Stimulated activated CD8-positive, alpha-beta memory T cell treated with anti-CD3 and anti-CD28 coated beads, Interleukin-4, amount 100 ng/mL, for 48 hours (primary cell): Measurements from ENCODE around the gene CIZ1.
"Not testable (repeated sequence)": the region's sequence is repeated elsewhere in the genome, so short reads cannot be mapped to it uniquely, and the experiment has no call there.

Experiments
- DNase-seq: peaks from one replicate; pipeline ENCODE4 v3.0.0-alpha.2; 2020

The CIZ1 gene, protein sequence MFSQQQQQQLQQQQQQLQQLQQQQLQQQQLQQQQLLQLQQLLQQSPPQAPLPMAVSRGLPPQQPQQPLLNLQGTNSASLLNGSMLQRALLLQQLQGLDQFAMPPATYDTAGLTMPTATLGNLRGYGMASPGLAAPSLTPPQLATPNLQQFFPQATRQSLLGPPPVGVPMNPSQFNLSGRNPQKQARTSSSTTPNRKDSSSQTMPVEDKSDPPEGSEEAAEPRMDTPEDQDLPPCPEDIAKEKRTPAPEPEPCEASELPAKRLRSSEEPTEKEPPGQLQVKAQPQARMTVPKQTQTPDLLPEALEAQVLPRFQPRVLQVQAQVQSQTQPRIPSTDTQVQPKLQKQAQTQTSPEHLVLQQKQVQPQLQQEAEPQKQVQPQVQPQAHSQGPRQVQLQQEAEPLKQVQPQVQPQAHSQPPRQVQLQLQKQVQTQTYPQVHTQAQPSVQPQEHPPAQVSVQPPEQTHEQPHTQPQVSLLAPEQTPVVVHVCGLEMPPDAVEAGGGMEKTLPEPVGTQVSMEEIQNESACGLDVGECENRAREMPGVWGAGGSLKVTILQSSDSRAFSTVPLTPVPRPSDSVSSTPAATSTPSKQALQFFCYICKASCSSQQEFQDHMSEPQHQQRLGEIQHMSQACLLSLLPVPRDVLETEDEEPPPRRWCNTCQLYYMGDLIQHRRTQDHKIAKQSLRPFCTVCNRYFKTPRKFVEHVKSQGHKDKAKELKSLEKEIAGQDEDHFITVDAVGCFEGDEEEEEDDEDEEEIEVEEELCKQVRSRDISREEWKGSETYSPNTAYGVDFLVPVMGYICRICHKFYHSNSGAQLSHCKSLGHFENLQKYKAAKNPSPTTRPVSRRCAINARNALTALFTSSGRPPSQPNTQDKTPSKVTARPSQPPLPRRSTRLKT

DNA sequence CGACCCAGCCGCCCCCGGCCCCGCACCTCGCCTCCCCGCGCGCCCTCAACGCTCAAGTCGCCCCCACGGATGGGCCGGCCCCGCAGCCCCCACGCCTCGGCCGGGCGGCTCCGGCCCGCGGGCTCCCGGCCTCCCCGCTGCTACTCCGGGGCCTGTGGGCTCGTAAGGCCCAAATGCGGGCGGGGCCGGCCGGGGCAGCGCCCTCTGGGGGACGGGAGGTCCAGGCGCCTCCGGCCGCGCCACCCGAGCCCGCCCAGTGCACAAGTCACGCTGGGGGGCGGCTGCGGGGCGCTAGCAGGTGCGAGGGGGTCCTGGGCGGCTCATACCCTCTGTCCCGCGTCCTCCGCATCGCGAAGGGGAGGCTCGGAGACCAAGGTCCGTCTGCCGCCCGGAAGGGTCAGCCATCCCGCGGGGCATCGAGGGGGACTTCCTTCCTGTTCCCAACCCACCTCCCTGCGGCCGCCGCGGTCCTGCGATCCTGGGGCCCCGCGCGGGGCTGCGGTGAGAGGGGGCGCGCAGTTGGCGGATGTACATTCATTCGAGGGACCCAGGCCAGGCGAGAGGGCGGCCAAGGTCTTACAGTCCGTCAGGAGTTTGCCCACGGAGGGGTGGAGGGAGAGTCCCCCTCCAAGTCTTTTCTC lies at the start of gene CIZ1:
TSS of gene CIZ1 (minus strand) at position 167 of the 641 bp plus-strand sequence. CDS start 715 bp downstream, outside the sequence.
- DNase-seq: peak; percentile 84

DNA sequence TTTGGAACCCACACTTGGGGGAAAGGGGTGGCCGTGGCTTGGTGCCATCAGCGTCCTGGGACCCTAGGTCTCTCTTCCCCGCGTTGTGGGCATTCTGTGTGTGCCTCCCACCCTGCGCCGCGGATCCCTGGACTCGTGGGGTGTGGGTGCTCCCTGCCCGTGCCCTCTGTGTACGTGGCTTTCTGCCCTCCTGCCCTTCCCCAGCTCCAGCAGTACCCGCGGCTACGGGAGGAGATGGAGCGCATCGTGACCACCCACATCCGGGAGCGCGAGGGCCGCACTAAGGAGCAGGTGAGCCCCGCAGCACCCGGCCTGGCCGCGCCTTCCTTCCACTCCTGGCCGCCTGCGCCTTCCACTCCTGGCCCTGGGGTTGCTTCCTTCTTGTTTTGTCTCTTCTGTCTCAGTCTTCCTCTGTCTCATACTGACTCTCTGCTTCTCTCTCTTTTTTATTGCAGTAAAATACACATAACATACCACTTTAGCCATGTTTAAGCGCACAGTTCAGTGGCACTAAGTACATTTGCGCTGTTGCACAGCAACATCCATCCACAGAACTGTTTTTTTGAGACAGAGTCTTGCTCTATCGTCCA lies 42.5 kb upstream of the CIZ1 start:
- no peak for DNase-seq

DNA sequence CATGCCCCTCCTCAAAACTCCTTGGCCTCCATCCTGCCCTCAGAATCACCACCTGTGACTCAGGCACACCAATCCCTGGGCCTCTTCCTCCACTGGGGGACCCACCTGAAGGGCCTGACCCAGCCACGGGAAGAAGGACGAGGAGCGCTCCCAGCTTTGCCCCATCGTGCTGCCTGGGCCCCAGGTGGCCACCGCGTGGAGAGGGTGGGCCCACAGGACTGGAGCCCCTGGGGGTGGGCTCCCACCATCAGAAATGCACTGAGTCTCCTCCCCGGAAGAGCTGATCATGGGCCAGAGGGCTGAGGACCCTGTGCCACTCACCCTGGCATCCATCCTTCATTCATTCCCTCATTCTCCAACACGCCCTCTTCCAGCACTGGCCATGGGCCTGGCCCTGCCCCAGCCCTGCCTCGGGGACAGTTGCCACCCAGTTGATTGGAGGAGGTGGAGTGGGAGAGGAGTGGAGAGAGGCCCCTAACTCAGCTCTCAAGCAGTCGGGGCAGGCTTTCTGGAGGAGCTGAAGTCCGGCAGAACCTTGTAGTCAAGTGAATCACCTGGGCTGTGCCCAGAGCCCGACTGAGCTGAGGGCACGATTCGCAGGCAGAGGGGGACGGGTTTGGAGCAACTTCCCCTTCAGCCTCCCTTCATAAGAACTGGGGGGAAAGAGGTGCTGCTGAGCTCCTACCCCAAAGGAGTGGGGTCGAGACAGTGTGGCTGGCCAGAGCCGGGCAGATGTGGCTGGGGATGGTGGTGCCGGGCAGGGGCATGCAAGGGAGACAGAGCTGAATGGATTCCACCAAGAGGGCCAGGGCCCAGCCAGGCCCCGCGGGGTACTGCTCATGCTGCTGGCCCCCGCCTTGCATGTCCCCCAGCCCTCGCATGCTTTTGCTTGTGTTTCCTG lies 41.4 kb upstream of the CIZ1 start:
- DNase-seq: no peak

DNA sequence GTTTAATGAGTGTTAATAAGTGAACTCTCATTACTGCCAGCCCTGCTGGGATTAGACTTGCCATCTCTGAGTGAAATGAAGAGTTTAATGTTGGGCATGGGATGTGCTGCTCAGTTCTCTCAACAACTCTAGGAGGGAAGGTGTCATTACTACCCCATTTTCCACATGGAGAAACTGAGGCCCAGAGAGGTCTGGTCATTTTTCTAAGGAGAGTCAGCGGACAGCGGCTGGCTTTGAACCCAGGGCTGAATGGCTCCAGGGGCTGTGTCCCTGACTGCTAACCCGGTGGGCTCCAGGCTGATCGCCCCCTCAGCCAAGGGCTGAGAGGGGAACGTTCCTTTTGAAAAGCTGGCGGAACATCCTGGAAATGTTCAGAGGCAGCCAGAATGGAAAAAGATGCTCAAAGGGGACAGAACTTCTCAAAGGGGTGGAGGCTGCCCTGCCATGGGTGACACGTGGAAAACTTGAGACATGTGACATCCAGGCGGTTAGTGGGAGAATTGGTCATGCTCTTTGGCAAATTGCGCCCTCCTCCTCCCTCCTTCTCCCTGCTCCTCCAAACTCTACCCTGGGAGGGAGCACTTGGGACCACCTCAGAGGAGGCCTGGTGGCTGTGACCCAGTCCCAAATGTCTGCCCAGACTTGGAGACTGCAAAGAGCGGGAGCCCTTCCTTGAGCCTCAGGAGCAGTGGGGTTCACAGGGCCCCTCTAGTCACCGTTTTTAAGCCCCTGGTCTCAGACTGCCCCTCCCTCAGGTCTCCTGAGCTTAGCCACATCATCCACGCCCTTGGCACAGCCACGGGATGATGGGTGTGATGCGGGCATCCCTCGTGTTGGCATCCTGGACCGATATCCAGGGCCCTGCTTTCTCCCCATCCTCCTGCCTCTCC lies 40.5 kb upstream of the CIZ1 start:
- DNase-seq: no peak

DNA sequence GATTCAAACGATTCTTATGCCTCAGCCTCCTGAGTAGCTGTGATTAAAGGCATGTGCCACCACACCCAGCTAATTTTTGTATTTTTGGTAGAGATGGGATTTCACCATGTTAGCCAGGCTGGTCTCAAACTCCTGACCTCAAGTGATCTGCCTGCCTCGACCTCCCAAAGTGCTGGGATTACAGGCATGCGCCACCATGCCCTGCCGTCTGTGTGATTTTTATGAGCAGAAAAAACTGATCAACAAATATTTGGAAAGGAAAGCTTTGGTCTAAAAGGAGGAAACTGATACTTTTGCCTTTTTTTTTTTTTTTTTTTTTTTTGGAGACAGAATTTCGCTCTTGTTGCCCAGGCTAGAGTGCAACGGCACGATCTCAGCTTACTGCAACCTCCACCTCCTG lies 39.5 kb upstream of the CIZ1 start:
- not testable (repeated sequence) for DNase-seq

DNA sequence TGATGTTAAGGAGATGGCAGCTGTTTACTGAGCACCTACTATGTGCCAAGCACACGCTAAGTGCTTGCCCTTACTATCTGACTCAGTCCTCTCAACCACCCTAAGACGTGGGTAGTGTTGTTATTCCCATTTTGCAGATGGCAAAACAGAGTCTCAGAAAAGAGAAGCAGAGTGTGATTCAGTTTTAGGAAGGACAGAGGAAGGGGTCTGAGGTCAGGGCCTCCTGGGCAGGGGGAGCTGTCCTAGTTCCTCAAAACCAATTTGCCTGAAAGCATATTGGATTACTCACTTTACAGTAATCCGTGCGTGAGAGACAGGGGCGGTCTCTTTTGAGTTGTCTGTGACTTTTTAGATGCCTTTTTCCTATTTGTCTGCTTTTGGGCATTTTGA lies 35.0 kb upstream of the CIZ1 start:
- no peak for DNase-seq

DNA sequence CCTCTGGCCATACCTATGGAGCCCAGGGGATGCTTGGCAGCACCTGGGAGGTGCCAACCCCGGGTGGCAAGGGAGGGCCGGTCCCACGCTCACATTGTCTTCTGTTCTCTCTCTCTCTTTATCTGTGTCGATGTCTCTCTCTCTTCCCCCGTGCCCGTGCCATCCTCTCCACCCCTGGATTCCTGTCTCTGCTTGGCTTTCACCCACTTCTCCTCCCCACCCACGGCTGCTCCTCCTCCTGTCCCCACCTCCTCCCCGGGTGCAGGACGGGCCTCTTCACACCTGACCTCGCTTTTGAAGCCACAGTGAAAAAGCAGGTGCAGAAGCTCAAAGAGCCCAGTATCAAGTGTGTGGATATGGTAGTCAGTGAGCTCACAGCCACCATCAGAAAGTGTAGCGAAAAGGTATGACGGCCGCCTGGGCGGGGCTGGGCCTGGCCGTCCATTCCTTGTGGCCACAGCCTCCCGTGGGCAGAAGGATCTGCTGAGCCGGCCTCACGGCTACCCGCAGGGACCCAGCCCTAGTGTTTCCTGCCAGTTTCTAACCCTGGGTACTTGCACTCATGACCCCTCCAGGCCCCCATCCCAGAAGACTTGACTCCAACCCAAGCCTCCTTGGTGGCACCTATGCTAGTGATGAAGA lies 34.5 kb upstream of the CIZ1 start:
- no peak for DNase-seq

DNA sequence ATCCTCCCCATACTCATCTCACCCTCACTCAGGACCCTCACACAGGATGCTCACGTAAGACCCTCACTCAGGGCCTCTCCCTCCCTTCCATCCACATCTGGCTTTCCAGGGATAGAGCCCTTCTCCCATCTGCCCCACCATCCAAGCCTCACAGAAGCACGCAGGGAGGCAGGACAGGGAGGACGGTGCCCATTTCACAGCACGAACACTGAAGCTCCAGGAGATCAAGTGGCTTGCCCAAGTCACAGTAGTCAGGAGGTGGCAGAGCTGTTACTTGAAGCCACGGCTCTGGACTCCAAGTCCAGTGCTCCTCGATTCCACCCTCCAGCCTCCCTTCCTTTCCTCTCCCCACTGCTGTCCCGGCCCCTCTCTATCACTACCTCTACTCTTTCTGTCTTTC lies 33.5 kb upstream of the CIZ1 start:
- DNase-seq: no peak

DNA sequence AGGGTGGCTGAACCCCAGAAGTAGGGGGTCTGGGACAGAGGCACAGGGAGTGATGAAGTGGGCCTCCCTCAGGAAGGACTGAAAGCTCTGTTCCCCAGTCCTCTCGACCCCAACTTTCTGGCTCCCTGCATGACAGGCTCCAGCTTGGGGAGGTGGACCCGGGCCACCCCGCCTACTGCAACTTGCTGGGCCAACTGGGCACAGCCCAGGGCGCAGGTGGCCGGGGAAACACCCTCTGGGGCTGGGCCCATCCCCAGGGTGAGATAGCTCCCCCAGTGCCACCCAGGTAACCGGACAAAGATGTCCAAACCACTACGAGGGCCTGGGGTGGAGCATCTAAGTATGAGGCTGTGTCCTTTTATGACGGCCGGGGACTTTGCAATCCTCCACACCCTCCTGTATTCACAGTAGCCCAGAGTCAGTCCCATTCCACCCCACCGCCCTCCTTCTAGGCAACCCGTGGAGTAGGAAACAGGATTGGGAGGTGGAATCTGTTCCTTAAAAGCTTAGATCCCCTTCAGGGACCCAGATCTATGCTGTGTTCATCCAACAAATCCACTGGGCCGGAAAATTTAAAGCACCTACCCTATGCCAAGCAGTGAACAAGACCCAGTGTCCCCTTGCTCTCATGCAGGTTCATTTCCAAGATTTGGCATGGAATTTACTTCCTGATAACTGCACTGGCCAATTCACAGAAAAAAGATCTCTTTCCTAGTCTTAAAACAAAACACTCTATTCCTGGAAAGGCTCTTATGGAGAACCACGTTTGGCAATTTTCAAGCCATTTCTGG lies 31.7 kb upstream of the CIZ1 start:
- no peak for DNase-seq

DNA sequence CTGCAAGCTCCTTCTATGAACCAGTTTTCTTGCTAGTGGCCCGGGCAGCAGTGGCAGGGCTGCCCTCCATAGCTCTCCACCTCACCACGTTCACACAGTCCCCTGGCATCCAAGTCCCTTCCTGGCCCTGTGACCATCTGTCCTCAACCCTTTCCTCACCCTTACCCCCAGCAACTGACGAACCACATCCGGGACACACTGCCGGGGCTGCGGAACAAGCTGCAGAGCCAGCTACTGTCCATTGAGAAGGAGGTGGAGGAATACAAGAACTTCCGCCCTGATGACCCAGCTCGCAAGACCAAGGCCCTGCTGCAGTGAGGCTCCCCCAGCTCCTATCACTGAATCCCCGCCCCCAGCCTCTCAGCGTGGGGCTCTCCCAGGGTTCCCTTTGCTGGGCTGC lies 30.7 kb upstream of the CIZ1 start:
- no peak for DNase-seq

DNA sequence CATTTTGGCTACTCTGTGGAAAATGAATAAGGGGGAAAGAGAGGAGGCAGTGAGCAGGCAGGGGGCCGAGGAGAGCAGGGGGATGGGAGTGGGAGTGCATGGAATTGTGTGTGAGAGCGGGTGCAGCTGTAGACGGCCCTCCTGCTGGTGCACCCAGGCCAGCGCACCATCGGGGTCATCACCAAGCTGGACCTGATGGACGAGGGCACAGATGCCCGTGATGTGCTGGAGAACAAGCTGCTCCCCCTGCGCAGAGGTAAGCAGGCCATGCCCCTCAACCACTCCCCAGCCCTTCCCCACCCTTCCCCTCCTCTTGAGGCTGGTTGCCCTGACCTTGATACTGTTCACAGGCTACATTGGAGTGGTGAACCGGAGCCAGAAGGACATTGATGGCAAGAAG lies 28.5 kb upstream of the CIZ1 start:
- DNase-seq: no peak

DNA sequence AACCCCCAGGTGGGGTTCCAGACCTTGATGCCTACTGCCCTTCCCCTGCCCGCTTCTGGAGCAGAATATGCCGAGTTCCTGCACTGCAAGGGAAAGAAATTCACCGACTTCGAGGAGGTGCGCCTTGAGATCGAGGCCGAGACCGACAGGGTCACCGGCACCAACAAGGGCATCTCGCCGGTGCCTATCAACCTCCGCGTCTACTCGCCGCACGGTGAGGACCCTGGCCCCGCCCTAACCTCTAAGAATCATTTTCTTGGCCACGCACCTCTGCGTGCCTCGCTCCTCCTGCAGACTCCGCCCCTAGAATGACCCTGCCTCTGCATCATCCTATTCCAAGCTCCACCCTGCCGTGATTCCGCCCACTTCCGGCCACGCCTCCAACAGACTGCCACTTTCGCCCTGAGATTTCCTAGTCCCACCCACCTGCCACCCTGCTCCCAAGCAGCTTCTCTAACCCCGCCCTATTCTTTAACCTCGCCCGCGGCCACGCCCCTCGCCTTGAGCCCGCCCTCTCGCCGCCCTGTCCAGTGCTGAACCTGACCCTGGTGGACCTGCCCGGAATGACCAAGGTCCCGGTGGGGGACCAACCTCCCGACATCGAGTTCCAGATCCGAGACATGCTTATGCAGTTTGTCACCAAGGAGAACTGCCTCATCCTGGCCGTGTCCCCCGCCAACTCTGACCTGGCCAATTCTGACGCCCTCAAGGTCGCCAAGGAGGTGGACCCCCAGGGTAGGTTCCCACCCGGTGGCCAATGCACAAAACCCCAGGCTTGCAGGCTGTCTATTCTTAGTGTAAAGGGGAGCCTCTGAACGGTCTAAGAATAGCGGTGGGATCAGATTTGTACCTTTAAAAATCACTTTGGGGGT lies 27.4 kb upstream of the CIZ1 start:
- DNase-seq: peak; percentile 98

DNA sequence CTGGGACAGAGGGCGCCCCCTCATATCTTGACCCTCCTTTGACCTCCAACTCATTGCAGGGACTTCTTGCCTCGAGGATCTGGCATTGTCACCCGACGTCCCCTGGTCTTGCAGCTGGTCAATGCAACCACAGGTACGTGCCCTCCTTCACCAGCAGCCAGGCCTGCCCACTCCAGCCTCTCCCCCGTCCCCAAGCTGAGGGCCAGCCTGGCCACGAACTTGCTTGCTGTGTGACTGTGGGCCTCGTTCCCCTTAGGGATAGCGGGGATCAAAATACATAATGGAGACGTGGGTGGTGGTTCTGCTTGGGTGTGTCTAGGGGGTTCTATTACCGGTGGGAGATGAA lies 26.8 kb upstream of the CIZ1 start:
- no peak for DNase-seq

DNA sequence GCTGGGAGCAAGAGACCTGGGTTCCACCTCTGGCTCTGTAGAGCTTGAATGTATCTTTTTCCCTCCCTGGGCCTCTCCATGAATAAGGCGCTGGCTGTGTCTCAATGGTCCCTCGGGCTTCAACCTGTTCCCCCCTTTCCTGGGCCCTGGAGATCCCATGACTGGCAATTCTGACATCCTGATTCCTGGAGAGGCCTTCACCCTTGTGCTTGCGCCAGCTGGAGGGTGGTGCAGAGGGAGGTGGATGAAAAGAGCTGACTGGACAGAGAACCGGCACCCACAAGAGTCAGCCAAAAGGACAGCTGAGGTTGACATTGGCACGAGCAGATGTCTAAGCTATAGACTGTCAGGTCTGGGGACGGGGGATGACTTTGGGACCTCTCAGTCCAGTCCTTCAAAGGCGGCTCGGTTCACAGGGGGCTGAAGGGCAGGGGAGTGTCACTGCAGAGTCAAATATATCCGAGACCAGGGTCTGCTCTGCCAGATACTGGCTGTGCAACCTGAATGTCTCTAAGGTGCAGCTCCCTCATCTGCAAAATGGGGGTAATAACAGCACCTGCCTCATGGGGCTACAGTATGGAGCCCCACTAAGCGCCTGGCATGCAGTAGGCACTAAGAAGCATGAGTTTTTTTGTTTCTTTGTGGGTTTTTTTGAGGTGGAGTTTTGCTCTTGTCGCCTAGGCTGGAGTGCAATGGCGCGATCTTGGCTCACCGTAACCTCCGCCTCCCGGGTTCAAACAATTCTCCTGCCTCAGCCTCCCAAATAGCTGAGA lies 25.6 kb upstream of the CIZ1 start:
- DNase-seq: no peak

DNA sequence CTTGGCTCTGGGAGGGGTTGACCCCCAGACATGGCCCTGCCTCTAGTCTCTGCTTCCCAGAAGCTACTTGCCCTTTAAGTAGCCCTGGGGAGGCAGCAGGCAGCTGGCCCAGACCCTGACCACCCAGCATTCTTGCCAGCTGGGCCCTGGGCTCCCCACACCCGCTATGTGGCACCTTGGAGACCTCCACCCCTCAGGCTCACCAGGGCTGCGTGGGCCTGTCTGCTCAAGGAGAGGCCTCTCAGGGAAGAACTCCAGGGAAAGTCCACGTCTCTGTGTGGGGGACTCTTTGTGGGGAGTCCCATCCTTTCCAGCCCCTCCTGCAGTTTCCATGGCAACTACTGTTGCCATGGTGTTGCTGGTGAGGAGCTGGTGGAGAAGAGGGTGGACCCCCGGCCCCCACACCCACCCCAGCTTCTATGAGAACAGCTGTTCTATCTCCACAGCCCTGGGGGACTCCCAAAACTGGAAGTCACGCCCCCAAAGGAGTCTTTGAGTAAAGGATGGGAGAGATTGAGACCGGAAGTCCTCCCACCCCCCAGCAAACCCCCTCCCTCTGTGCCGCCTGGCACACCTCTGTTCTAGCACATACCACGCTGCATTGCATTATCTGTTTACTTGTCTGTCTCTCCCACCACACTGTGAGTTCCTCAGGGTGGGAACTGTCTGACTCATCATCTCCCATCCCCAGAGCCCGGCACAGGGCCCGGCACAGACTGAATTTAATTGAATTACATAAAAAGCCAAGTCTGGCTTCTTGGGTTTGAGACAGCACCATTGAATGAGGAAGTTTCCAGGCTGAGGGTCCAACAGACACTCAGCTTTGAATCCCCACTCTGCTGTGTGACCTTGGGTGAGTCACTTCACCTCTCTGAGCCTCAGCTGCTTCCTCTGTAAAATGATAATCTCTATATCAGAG lies 24.4 kb upstream of the CIZ1 start:
- DNase-seq: no peak

DNA sequence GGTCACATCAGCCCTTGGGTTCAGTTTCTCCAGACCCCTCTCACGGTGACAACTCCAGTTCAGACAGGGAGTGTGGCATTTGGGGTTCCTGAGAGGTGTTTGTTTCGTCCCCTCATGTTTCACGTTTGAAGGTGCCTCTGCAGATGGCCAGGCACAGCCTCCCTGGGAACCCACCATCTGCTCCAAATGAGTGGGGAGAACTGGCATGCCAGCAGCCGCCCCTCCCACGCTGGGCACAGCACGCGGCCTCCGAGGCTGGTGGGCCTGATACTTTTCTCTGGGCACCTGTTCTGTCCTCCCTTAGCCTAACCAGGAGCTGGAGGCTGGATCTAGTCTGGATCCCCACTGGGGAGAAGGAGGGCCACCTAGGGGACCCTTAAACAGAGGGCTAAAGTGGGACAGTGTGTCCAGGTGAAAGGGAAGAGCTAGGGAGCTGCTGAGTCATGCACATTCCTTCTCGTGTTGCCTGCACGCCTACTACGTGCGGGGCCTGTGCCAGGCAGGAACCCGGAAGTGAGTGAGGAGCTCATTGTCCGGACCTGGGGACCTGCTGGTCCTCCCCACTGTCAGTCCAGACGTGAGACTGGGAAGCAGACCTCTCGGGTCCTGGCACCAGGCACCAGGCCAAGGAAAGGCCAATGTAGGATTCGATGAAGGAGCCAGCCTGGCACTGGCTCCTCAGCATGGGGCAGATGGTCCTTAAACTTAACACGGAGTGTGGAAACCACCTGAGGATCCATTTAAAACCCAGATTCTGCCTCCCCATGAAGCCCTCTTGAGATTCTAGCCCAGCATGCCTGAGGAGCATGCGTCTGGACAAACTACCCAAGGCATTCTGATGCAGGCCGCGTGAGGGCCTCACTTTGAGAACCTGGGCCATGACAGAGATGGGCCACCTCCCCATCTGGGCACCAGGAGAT lies 23.5 kb upstream of the CIZ1 start:
- no peak for DNase-seq
